ENCODE data around the gene MYL10. TPM values are rescaled to one million over a fixed set of nuclear protein-coding genes. Genes with fewer than 3 reads are reported as not detected.

MYL10 gene
- total RNA-seq, 1 experiment from 2014 or later = not detected

- ATAC-seq = no peak
Observed at GRCh38 chr7:101595766-101596537, 33.1 kb downstream of the MYL10 start.

More at GRCh38 chr7:101595766-101596537, 33.1 kb downstream of the MYL10 start:
- POLR2A ChIA-PET = no interaction called here
- no peaks in the 10 kb centered on the region for H3K79me2 ChIP-seq (ENCODE audit: insufficient read depth, low read length)
- DNase-seq (ENCODE audit: low read depth, low spot score) = no peak
- H3K9me3 ChIP-seq (ENCODE audit: control insufficient read depth in 1 of 2, insufficient read depth in 1 of 2, low read depth in 1 of 2, low read length in 2 of 2) = no peaks in the 10 kb centered on the region
- H3K4me2 ChIP-seq (ENCODE audit: low read length) = no peak overlapping the region
- no peaks in the 10 kb centered on the region for H3K27me3 ChIP-seq (ENCODE audit: insufficient read depth, low read length)
- H3K9me2 ChIP-seq (ENCODE audit: insufficient read depth) = no peaks in the 10 kb centered on the region
- no peak overlapping the region for H2AFZ ChIP-seq (ENCODE audit: low read depth, low read length, poor library complexity, severe bottlenecking)
- no peaks in the 10 kb centered on the region for H3K36me3 ChIP-seq (ENCODE audit: control insufficient read depth in 1 of 2, insufficient read depth in 2 of 2, low read length in 2 of 2)
- H4K20me1 ChIP-seq (ENCODE audit: insufficient read depth) = no peaks in the 10 kb centered on the region
- H3K9ac ChIP-seq (ENCODE audit: low read length) = no peak overlapping the region
- intact Hi-C loops (cut with micrococcal nuclease) = no loop called here
- H3K27ac ChIP-seq (ENCODE audit: low read depth, low read length) = no peak overlapping the region
- RAD21 ChIA-PET (ENCODE audit: low non-redundant PET in 1 of 2, low total read pairs in 2 of 2, uncharacterized antibody in 2 of 2, unreplicated experiment in 2 of 2) = no interaction called here
- H3K4me1 ChIP-seq (ENCODE audit: control insufficient read depth in 1 of 2, insufficient read depth in 2 of 2, low read length in 2 of 2) = peaks cover 15 to 25% of the 10 kb centered on the region in 2 experiments; a peak in 3 of 4 replicates
- no peak overlapping the region for H3K4me3 ChIP-seq (replicated peaks in 1 of 2; ENCODE audit: low read depth in 1 of 2, low read length in 2 of 2)
- TF ChIP-seq ZNF274 (IDR thresholded peaks at IDR 0.05; ENCODE audit: low read depth, low read length) = no peak
- TF ChIP-seq CEBPB (IDR thresholded peaks at IDR 0.05; ENCODE audit: low read depth) = no peak
- TF ChIP-seq ZBTB33 (IDR thresholded peaks at IDR 0.05; ENCODE audit: extremely low read depth, insufficient replicate concordance, low read length) = no peak
- TF ChIP-seq SIN3A (IDR thresholded peaks at IDR 0.05; ENCODE audit: low read depth) = no peak
- no peak for TF ChIP-seq JUND (IDR thresholded peaks at IDR 0.05)
- no peak for TF ChIP-seq REST (IDR thresholded peaks at IDR 0.05; ENCODE audit: low read depth)
- TF ChIP-seq ATF3 (IDR thresholded peaks at IDR 0.05) = no peak
- TF ChIP-seq EGR1 (IDR thresholded peaks at IDR 0.05; ENCODE audit: low read depth) = no peak
- no peak for TF ChIP-seq POLR2A (IDR thresholded peaks at IDR 0.05; ENCODE audit: borderline replicate concordance, extremely low read depth, insufficient read depth, insufficient read length)
- TF ChIP-seq EZH2 (IDR thresholded peaks at IDR 0.05) = no peak
- TF ChIP-seq MAX (IDR thresholded peaks at IDR 0.05) = no peak
- no peak for TF ChIP-seq SP1 (IDR thresholded peaks at IDR 0.05; ENCODE audit: low read depth)
- no peak for TF ChIP-seq ZFX (IDR thresholded peaks at IDR 0.05)
- no peak for TF ChIP-seq POLR2AphosphoS5 (IDR thresholded peaks at IDR 0.05; ENCODE audit: low read depth, low read length)
- TF ChIP-seq CBX3 (IDR thresholded peaks at IDR 0.05; ENCODE audit: low read depth) = no peak
- TF ChIP-seq EZH2phosphoT487 (IDR thresholded peaks at IDR 0.05; ENCODE audit: borderline replicate concordance) = no peak
- TF ChIP-seq TCF7L2 (IDR thresholded peaks at IDR 0.05; ENCODE audit: borderline replicate concordance, extremely low read depth, insufficient read depth, insufficient read length) = no peak
- no peak for TF ChIP-seq YY1 (IDR thresholded peaks at IDR 0.05; ENCODE audit: extremely low read depth, insufficient replicate concordance, low read depth, low read length)
- no peak for TF ChIP-seq SRF (IDR thresholded peaks at IDR 0.05; ENCODE audit: low read depth)
- no peak for TF ChIP-seq FOSL1 (IDR thresholded peaks at IDR 0.05; ENCODE audit: low read depth)
- CTCF ChIA-PET = no interaction called here
- BruUV-seq (replicated peaks) = no TSS peak
